ENCODE data around the gene ARMC2.
"Not testable (repeated sequence)": the region's sequence is repeated elsewhere in the genome, so short reads cannot be mapped to it uniquely, and the experiment has no call there.

ARMC2 gene

GRCh38 chr6:108872141-108872557, 23.9 kb downstream of the ARMC2 start:
- DNase-seq (ENCODE audit: low read depth), result no peak

GRCh38 chr6:108872575-108872974, 24.4 kb downstream of the ARMC2 start:
- no peak for DNase-seq (ENCODE audit: low read depth)

GRCh38 chr6:108873251-108873650, 25.0 kb downstream of the ARMC2 start:
- DNase-seq (ENCODE audit: low read depth), result no peak

- DNase-seq (ENCODE audit: low read depth), result no peak
Measured at GRCh38 chr6:108873971-108874370, 25.7 kb downstream of the ARMC2 start.

GRCh38 chr6:108874470-108875160, 26.4 kb downstream of the ARMC2 start:
- DNase-seq (ENCODE audit: low read depth), result peak; percentile 48

- no peak for DNase-seq (ENCODE audit: low read depth)
Measured at GRCh38 chr6:108875161-108875555, 26.9 kb downstream of the ARMC2 start.

- DNase-seq (ENCODE audit: low read depth), result no peak
Measured at GRCh38 chr6:108877046-108877751, 29.0 kb downstream of the ARMC2 start.

GRCh38 chr6:108878942-108879341, 30.7 kb downstream of the ARMC2 start:
- no peak for DNase-seq (ENCODE audit: low read depth)

- no peak for DNase-seq (ENCODE audit: low read depth)
Measured at GRCh38 chr6:108883172-108883571, 35.0 kb downstream of the ARMC2 start.

GRCh38 chr6:108884211-108885059, 36.2 kb downstream of the ARMC2 start:
- DNase-seq (ENCODE audit: low read depth), result no peak

GRCh38 chr6:108888052-108888451, 39.8 kb downstream of the ARMC2 start:
- no peak for DNase-seq (ENCODE audit: low read depth)

GRCh38 chr6:108888745-108889144, 40.5 kb downstream of the ARMC2 start:
- no peak for DNase-seq (ENCODE audit: low read depth)

GRCh38 chr6:108890898-108891297, 42.7 kb downstream of the ARMC2 start:
- DNase-seq (ENCODE audit: low read depth), result not testable (repeated sequence)

- DNase-seq (ENCODE audit: low read depth), result no peak
Measured at GRCh38 chr6:108895571-108895970, 47.3 kb downstream of the ARMC2 start.

- DNase-seq (ENCODE audit: low read depth), result no peak
Measured at GRCh38 chr6:108896111-108896661, 48.0 kb downstream of the ARMC2 start.

- no peak for DNase-seq (ENCODE audit: low read depth)
Measured at GRCh38 chr6:108897371-108897770, 49.1 kb downstream of the ARMC2 start.

GRCh38 chr6:108902382-108902792, 54.2 kb downstream of the ARMC2 start:
- DNase-seq (ENCODE audit: low read depth), result no peak

GRCh38 chr6:108903796-108904195, 55.6 kb downstream of the ARMC2 start:
- no peak for DNase-seq (ENCODE audit: low read depth)

GRCh38 chr6:108904741-108905140, 56.5 kb downstream of the ARMC2 start:
- DNase-seq (ENCODE audit: low read depth), result no peak

- DNase-seq (ENCODE audit: low read depth), result no peak
Measured at GRCh38 chr6:108914235-108915022, 66.2 kb downstream of the ARMC2 start.

GRCh38 chr6:108915258-108915657, 67.0 kb downstream of the ARMC2 start:
- DNase-seq (ENCODE audit: low read depth), result no peak

Data from activated T-cell treated with anti-CD3 and anti-CD28 coated beads for 24 hours (primary cell).